Right lobe of liver (tissue), 6 donors: Measurements from ENCODE around the gene ARMH1. TPM values are rescaled to one million over a fixed set of nuclear protein-coding genes. Genes with fewer than 3 reads are reported as not detected.

Experiments
- ATAC-seq, 4 donors: fragments of 200-7000 bp; cut with Tn5 transposase; one replicate each; pipeline ENCODE4 v1.9.1; 2020; ENCODE audit warnings: mild to moderate bottlenecking in 4 of 4, moderate library complexity in 4 of 4
- DNase-seq, 3 donors: peaks; one replicate each; pipeline ENCODE4 v3.0.0-alpha.2; 2020
- H3K27ac ChIP-seq, 3 donors: fragments of 200-600 bp; one replicate each; pipeline ENCODE4 v1.8.0; 2022
- H3K27me3 ChIP-seq, 2 donors: fragments of 200-600 bp; one replicate each; pipeline ENCODE4 v1.8.0; 2022
- H3K36me3 ChIP-seq, 4 donors: fragments of 200-600 bp; sonication (generic) in 1 of 4; one replicate each; pipeline versions ENCODE4 v1.5.1 to v1.8.0; 2017 to 2022; ENCODE audit warnings: control low read depth in 1 of 4
- H3K4me1 ChIP-seq, 4 donors: fragments of 200-600 bp; sonication (generic) in 1 of 4; one replicate each; pipeline versions ENCODE4 v1.5.1 to v1.8.0; 2017 to 2022; ENCODE audit warnings: control low read depth in 1 of 4
- H3K4me3 ChIP-seq, 3 donors: fragments of 200-600 bp; one replicate each; pipeline ENCODE4 v1.8.0; 2022
- H3K9me3 ChIP-seq, 4 donors: fragments of 200-600 bp; sonication (generic) in 1 of 4; one replicate each; pipeline versions ENCODE4 v1.5.1 to v1.8.0; 2017 to 2022; ENCODE audit warnings: control low read depth in 1 of 4
- POLR2A ChIP-seq: fragments of 450-650 bp; IDR thresholded peaks from one replicate; pipeline ENCODE4 v1.6.1; 2017; ENCODE audit warnings: antibody characterized with exemption, mild to moderate bottlenecking
- WGBS: methylation state at CpG from one replicate; pipeline ENCODE4 v1.1.6; 2018; ENCODE audit warnings: low coverage, low lambda C conversion rate; ENCODE audit not compliant: insufficient coverage; ENCODE audit errors: missing lambda C conversion rate; 5-methylcytosine and 5-hydroxymethylcytosine counted together
- intact Hi-C, 2 donors: fragments of 100-400 bp; cut with DNase I; formaldehyde crosslinking; loops; one replicate each; pipeline versions ENCODE4 v1.11.2 to v1.14.1; 2022
- total RNA-seq, 6 experiments: library from RNA; depleted of rRNA in 2 of 6; stranded (reverse); fragments of >200 nt in 2 of 6; fragmentation: NEBNext Ultra II Directional in 3 of 6; extraction: Animal tissue kit (Norgen Biotek cat#: 25700) in 3 of 6; gene quantifications; one replicate each; pipeline versions ENCODE4 v1.1.0 to v1.2.4, GENCODE V29; 2016 to 2023
- TF ChIP-seq, protein P1 (sequence below), 4 donors: fragments of 200-600 bp in 3 of 4; fragments of 450-650 bp in 1 of 4; IDR thresholded peaks; one replicate each; pipeline versions ENCODE4 v1.5.1 to v1.8.0; 2016 to 2022; ENCODE audit warnings: antibody characterized with exemption in 4 of 4, mild to moderate bottlenecking in 2 of 4
- donor health status: DM: no; HTN: yes; CAD: no.
- donor health status: DM: no; HTN: no; CAD: no.
- donor health status: DM: no; HTN: no; CAD: no.
- donor health status: DM: no; HTN: yes; CAD: no.
- donor health status: DM: no; HTN: yes; CAD: no.

ARMH1 gene
- total RNA-seq, 6 experiments from 2014 or later, result 2.7 to 18.4 (median 5.2) TPM

DNA sequence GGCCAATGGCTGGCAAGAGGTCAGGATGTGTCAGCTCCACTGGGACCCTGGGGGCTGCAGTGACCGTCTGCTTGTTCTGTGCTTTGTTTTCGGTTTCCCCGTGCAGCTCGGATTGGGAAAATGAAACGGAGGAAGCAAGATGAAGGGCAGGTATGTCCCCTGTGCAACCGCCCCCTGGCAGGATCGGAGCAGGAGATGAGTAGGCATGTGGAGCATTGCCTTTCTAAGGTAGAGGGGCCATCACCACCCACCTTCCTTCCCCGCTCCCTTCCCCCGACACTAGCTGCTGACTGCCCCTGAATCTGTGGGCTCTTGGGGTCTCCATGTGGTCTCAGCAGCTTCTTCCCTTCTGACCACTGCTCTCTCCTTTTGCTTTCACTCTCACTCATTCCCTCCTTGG, 39.1 kb upstream of the ARMH1 start:
- no peak overlapping the region for H3K27ac ChIP-seq
- H3K36me3 ChIP-seq, result peaks cover 0 to 44% (median 9%) of the 10 kb centered on the region in 4 donors
- TF ChIP-seq, protein P1, sequence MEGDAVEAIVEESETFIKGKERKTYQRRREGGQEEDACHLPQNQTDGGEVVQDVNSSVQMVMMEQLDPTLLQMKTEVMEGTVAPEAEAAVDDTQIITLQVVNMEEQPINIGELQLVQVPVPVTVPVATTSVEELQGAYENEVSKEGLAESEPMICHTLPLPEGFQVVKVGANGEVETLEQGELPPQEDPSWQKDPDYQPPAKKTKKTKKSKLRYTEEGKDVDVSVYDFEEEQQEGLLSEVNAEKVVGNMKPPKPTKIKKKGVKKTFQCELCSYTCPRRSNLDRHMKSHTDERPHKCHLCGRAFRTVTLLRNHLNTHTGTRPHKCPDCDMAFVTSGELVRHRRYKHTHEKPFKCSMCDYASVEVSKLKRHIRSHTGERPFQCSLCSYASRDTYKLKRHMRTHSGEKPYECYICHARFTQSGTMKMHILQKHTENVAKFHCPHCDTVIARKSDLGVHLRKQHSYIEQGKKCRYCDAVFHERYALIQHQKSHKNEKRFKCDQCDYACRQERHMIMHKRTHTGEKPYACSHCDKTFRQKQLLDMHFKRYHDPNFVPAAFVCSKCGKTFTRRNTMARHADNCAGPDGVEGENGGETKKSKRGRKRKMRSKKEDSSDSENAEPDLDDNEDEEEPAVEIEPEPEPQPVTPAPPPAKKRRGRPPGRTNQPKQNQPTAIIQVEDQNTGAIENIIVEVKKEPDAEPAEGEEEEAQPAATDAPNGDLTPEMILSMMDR (IDR thresholded peaks at IDR 0.05), result no peak
- no peak for TF ChIP-seq POLR2A
- intact Hi-C loops, result no loop called here
- WGBS, result 86% methylated on average over 2 of the region's 9 CpGs
- H3K4me1 ChIP-seq, result peaks cover 0 to 17% (median 4%) of the 10 kb centered on the region in 4 donors
- H3K4me3 ChIP-seq, result no peak overlapping the region
- DNase-seq, result no peak
- H3K27me3 ChIP-seq, result no peaks in the 10 kb centered on the region
- H3K9me3 ChIP-seq, result no peaks in the 10 kb centered on the region
- ATAC-seq, result no peak

DNA sequence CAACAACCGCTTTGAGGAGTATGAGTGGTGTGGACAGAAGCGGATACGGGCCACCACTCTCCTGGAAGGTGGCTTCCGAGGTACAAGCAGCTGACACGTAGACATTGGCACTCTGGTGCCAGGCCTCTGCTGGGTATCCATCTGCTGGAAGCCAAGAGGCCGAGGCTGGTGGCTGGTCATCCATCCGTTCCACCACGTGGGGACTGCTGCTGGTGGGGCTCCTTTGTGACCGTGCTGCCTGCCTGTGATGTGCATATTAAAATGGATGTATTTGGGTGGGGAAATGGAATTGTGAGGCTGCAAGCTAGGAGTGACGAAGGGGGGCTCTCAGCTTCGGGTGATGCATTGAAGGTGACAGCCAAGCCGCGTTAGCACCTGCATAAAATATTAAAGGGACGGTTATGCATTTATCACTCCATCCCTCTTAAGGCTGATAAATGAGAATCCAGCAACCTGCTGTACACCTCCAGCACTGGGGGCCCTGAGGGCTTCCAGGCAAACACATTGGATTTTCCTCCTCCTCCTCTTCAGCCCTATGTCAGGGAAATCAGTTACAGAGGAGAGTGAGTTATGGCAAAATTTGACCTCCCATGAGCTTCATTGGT, 38.3 kb upstream of the ARMH1 start:
- H3K36me3 ChIP-seq, result peaks cover 0 to 51% (median 10%) of the 10 kb centered on the region in 4 donors
- DNase-seq (no peak), ATAC-seq (no peak)
- 89% methylated on average over 9 of the region's 14 CpGs for WGBS
- H3K4me3 ChIP-seq, result no peak overlapping the region
- H3K27me3 ChIP-seq, result no peaks in the 10 kb centered on the region
- H3K27ac ChIP-seq, result no peak overlapping the region
- TF ChIP-seq POLR2A, result no peak
- TF ChIP-seq, protein P1 (IDR thresholded peaks at IDR 0.05), result no peak
- intact Hi-C loops, result no loop called here
- H3K9me3 ChIP-seq, result no peaks in the 10 kb centered on the region
- H3K4me1 ChIP-seq, result peaks cover 0 to 13% (median 4%) of the 10 kb centered on the region in 4 donors

DNA sequence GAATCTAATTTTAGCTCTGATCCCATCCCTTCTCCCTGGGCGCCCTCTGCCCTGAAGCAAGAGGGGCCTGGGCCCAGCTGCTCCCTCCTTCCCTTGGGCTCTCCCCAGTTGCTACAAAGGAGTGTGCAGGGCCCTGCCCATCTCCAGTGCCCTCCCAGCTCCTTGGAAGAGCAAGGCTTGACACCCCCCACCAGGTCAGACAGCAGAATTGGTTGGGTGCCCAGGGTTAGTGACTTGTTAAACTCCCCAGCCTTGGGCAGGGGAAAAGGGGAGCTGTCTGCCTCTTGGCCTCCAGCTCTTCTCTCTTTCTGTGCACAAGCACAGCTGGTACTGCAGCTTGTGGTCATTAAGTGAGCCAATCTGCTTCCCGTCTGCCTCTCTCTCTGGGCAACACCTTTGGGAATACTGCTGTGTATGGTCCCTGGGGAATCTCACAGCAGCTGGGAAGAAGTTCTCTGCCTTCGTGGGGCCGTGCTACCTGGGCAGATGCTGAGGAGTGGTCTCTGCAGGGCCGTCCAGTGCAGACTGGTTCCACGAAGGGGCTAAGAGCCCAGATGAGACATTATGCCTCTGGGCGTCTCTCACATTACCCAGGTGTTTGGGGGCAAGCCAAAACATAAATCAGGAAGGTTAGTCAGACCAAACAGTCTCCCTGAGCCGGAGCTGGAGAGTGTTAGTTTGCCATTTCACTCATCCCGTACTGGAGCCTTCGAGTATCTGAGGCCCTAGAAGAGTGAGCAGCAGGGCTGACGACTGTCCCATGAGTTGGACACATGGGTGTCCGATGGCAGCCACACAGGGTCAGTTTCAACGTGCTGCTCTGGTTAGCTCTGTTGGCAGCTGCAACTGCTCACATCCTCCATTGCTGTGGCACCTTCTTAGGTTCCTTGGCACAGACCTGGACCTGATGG, 37.6 kb upstream of the ARMH1 start:
- Histone ChIP-seq H3K9me3 (no peaks in the 10 kb centered on the region), H3K27me3 (no peaks in the 10 kb centered on the region), H3K27ac (no peak overlapping the region), H3K4me3 (no peak overlapping the region), H3K36me3 (peaks cover 0 to 56% (median 10%) of the 10 kb centered on the region in 4 donors), H3K4me1 (peaks cover 0 to 14% (median 4%) of the 10 kb centered on the region in 4 donors)
- TF ChIP-seq POLR2A, result no peak
- TF ChIP-seq, protein P1 (IDR thresholded peaks at IDR 0.05), result no peak
- DNase-seq (no peak), ATAC-seq (no peak)
- 85% methylated on average over 7 of the region's 13 CpGs for WGBS
- intact Hi-C loops, result no loop called here

DNA sequence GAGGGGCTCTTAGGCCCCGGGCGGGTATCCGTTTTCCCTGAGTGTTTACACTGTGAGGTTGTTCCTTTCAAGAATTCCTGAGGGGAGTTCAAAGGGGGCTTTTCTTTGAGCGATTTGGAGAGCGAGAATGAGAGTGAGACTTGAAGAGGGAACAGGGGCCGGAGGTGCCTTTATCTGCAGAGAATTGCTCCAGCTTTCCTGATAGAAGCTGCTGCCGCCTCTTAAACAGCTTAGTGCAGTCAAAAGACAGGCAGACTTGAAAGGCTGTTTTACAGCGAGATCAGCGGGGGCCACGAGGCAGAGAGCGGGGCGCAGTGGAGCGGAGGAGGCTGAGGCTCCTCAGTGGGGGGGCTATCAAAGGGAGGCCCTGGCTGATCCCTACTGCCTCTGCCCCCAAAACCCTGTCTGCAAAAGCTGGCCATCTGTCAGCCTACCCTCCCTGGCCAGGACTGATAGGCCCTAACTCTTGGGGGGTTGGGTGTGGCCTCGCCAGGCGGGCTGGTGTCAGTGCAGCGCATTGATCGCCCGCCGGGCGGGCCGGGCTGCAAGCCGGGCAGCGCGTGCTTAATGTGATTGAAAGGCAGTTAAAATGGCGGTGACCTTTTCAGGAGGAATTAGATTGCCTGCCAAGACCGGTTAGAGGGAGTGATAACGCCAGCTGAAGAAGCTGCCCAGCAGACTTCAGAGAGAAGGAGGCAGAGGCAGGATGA, 36.7 kb upstream of the ARMH1 start:
- TF ChIP-seq, protein P1 (IDR thresholded peaks at IDR 0.05), result no peak
- no peak for TF ChIP-seq POLR2A
- DNase-seq (no peak), ATAC-seq (no peak)
- no peaks in the 10 kb centered on the region for H3K27me3 ChIP-seq
- peaks cover 0 to 11% (median 3%) of the 10 kb centered on the region in 4 donors for H3K4me1 ChIP-seq
- WGBS, result 94% methylated on average over 25 of the region's 27 CpGs
- intact Hi-C loops, result no loop called here
- no peak overlapping the region for H3K4me3 ChIP-seq
- H3K36me3 ChIP-seq, result peaks cover 0 to 64% (median 10%) of the 10 kb centered on the region in 4 donors
- H3K9me3 ChIP-seq, result no peaks in the 10 kb centered on the region
- no peak overlapping the region for H3K27ac ChIP-seq
